Fibroblast of pulmonary artery (primary cell): Measurements from ENCODE around the gene TMEM132D.

Source experiments
- DNase-seq: peaks from one replicate; pipeline ENCODE4 v3.0.0-alpha.2; 2010; ENCODE audit warnings: low read depth
- H3K4me3 ChIP-seq: replicated peaks from 2 replicates; pipeline ENCODE4 v1.5.1; 2011; ENCODE audit warnings: low read depth, mild to moderate bottlenecking, control low read depth, low read length, moderate library complexity
- TF ChIP-seq, protein P1 (sequence below): IDR thresholded peaks from 2 replicates; pipeline ENCODE4 v1.5.1; 2011; ENCODE audit warnings: mild to moderate bottlenecking, control low read depth, low read length, inconsistent platforms; ENCODE audit errors: missing control alignments

TMEM132D gene

DNA sequence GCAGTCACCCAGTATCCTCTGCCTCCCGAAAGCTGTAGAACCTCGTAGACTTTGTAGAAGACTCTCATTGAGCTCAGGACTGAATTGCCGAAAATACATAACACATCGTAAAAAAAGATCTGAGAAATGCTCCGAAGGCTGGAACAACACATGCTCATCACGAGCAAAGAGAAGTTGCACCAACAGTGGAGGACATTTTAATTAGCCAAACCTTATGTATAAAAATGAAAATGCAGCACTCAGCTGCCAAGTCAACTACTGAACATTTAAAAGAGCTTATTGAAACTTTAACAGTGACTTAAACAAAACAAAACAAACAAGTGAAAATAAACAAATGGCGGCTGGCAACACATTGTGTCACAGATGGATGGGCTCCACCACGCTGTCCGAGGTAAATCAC lies 519.9 kb downstream of the TMEM132D start:
- no peak for DNase-seq
- no peak overlapping the region for H3K4me3 ChIP-seq
- TF ChIP-seq, protein P1, sequence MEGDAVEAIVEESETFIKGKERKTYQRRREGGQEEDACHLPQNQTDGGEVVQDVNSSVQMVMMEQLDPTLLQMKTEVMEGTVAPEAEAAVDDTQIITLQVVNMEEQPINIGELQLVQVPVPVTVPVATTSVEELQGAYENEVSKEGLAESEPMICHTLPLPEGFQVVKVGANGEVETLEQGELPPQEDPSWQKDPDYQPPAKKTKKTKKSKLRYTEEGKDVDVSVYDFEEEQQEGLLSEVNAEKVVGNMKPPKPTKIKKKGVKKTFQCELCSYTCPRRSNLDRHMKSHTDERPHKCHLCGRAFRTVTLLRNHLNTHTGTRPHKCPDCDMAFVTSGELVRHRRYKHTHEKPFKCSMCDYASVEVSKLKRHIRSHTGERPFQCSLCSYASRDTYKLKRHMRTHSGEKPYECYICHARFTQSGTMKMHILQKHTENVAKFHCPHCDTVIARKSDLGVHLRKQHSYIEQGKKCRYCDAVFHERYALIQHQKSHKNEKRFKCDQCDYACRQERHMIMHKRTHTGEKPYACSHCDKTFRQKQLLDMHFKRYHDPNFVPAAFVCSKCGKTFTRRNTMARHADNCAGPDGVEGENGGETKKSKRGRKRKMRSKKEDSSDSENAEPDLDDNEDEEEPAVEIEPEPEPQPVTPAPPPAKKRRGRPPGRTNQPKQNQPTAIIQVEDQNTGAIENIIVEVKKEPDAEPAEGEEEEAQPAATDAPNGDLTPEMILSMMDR = no peak

GRCh38 chr12:129381715-129382114 lies 522.1 kb downstream of the TMEM132D start:
- H3K4me3 ChIP-seq = no peak overlapping the region
- TF ChIP-seq, protein P1 = no peak
- DNase-seq = no peak

DNA sequence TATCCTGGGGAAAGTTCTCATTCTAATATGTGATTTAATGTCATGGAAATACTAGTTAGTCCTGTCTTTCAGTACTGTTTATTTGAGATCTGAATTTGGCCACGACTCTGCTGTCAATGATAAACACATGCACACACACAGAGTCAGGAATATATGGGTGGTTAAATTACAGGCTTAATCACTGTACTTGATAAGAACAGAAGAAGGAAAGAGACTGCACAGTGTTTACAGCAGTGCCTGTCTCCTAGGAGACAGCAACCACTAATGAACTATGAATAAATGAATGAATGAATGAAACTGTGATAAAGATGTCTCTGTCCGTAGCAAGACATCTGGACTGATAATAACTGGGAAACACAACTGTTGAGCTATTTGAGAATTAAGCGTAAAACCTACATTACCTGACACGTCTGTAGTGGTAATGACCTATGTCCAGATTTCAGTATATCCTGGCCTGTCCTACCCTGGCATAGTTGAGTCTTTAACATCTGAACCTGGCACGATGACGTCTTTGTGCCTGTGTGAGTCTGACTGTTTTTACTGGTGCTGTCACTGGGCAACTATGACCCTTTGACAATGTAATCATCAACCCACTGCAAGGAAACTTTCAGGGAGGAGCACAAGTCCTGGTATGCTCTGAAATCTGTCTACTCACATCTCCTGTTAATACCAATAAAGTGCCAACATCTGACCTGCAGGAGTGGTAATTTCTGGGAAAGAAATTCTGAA lies 524.6 kb downstream of the TMEM132D start:
- TF ChIP-seq, protein P1 = no peak

GRCh38 chr12:129378496-129378895 lies 525.3 kb downstream of the TMEM132D start:
- no peak overlapping the region for H3K4me3 ChIP-seq

More for the DNA sequence above, 524.6 kb downstream of the TMEM132D start:
- no peak overlapping the region for H3K4me3 ChIP-seq
- no peak for DNase-seq

GRCh38 chr12:129373746-129374145 lies 530.1 kb downstream of the TMEM132D start:
- no peak for DNase-seq
- TF ChIP-seq, protein P1 = no peak
- H3K4me3 ChIP-seq = no peak overlapping the region

More at GRCh38 chr12:129378496-129378895, 525.3 kb downstream of the TMEM132D start:
- TF ChIP-seq, protein P1 = no peak
- DNase-seq = no peak

DNA sequence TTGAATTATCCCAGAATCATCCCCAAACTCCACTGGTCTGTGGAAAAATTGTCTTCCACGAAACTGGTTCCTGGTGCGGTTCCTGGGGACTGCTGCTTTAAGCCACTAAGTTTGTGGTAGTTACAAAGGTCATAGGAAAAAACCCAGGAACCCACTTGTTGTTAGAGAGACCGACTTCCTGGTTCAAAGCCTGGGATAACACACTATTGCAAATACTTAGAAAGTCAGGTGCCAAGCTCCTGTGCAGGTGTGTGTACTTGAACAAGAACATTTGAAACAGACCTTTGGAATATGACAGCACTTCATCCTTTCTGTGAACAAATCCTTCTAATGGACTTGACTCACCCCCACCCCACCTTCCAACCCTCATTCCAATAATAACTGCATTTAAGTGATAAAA lies 530.9 kb downstream of the TMEM132D start:
- TF ChIP-seq, protein P1 = no peak
- no peak overlapping the region for H3K4me3 ChIP-seq
- no peak for DNase-seq

- DNase-seq = no peak
- TF ChIP-seq, protein P1 = no peak
- no peak overlapping the region for H3K4me3 ChIP-seq
Observed at GRCh38 chr12:129372348-129372747, 531.5 kb downstream of the TMEM132D start.
